ENCODE data around the gene RGS19. TPM values are rescaled to one million over a fixed set of nuclear protein-coding genes. Genes with fewer than 3 reads are reported as not detected.

Gene RGS19
- total and polyA plus RNA-seq, 2 of the 8 experiments (the other 6 are each of a cell fraction or from before 2014, with no cell fraction given) = 12.7 to 16.8 TPM

GRCh38 chr20:64119681-64120341, 40.5 kb upstream of the RGS19 start:
- H2AFZ ChIP-seq (ENCODE audit: low read length) = no peak overlapping the region

More at GRCh38 chr20:64119681-64120341, 40.5 kb upstream of the RGS19 start:
- TF ChIP-seq SP2 (IDR thresholded peaks at IDR 0.05; ENCODE audit: low read length) (no peak), SIX5 (IDR thresholded peaks at IDR 0.05; ENCODE audit: low read depth, low read length) (no peak), CEBPB (IDR thresholded peaks at IDR 0.05; ENCODE audit: low read depth, low read length) (no peak), BRCA1 (IDR thresholded peaks at IDR 0.05; ENCODE audit: low read depth, low read length) (no peak), KDM1A (IDR thresholded peaks at IDR 0.05; ENCODE audit: borderline replicate concordance, low read length) (peak; percentile 78; the same call in 1 of the 2 replicates)
- Histone ChIP-seq H3K56ac (replicated peaks; ENCODE audit: insufficient read length, low read depth, low read length) (no peak overlapping the region), H3K36me3 (ENCODE audit: control insufficient read depth in 2 of 4, insufficient read depth in 4 of 4, low read length in 3 of 4) (no peaks in the 10 kb centered on the region), H2BK120ac (replicated peaks; ENCODE audit: low read depth, low read length) (no peak overlapping the region), H3K4me3 (ENCODE audit: extremely low read depth in 1 of 4, insufficient read depth in 2 of 4, low read depth in 3 of 4, low read length in 4 of 4) (no peak overlapping the region), H3K9me3 (ENCODE audit: insufficient read depth in 2 of 2, low read depth in 1 of 2, low read length in 1 of 2) (no peaks in the 10 kb centered on the region), H3K27me3 (replicated peaks in 1 of 4; ENCODE audit: control insufficient read depth in 3 of 4, extremely low read depth in 1 of 4, insufficient read depth in 3 of 4, low read length in 3 of 4) (no peaks in the 10 kb centered on the region; a peak in 2 of 7 replicates), H3K9ac (replicated peaks in 1 of 4; ENCODE audit: extremely low read depth in 1 of 4, low read depth in 3 of 4, low read length in 3 of 4) (no peak overlapping the region), H4K91ac (replicated peaks; ENCODE audit: insufficient read length, low read length) (no peak overlapping the region), H3K4ac (replicated peaks; ENCODE audit: insufficient read length, low read depth, low read length) (no peak overlapping the region), H2BK5ac (ENCODE audit: low read depth, low read length) (no peak overlapping the region), H3K14ac (ENCODE audit: insufficient read length) (no peak overlapping the region), H3K4me1 (replicated peaks in 1 of 4; ENCODE audit: control insufficient read depth in 3 of 4, insufficient read depth in 4 of 4, low read length in 3 of 4) (no peaks in the 10 kb centered on the region; a peak in 2 of 7 replicates), H3K23me2 (ENCODE audit: low read depth, low read length) (no peaks in the 10 kb centered on the region), H2AK5ac (ENCODE audit: low read depth, low read length) (no peak overlapping the region), H4K5ac (ENCODE audit: insufficient read length, low read depth, low read length) (no peak overlapping the region), H3K79me2 (ENCODE audit: control insufficient read depth in 1 of 2, insufficient read depth in 2 of 2, low read length in 2 of 2) (no peaks in the 10 kb centered on the region), H3K27ac (ENCODE audit: low read depth, low read length) (no peak overlapping the region), H4K8ac (ENCODE audit: extremely low read depth, insufficient read depth, low read length) (peak overlapping the region; percentile 79), H3K4me2 (ENCODE audit: insufficient read depth in 1 of 2, low read depth in 2 of 2, low read length in 2 of 2) (no peak overlapping the region), H2BK12ac (ENCODE audit: low read depth, low read length) (peak overlapping the region; percentile 62; the same call in 1 of the 2 replicates), H3K18ac (ENCODE audit: extremely low read depth, low read length) (peak overlapping the region; percentile 13; the same call in 1 of the 2 replicates), H3K23ac (ENCODE audit: insufficient read length) (no peak overlapping the region), H3K79me1 (ENCODE audit: low read depth, low read length) (no peaks in the 10 kb centered on the region), H4K20me1 (replicated peaks in 1 of 2; ENCODE audit: control insufficient read depth in 1 of 2, insufficient read depth in 2 of 2, low read length in 2 of 2) (no peaks in the 10 kb centered on the region), H2BK15ac (ENCODE audit: low read length) (peak overlapping the region; percentile 97), H2BK20ac (ENCODE audit: low read length) (no peak overlapping the region)
- POLR2A ChIA-PET (ENCODE audit: partially characterized antibody) = interaction anchor here (1.2 to 1.3 kb wide), 2 partner anchors 36 to 76 kb away, joined by 3 read pairs; partner anchors contain the start of gene LKAAEAR1
- FAIRE-seq (no peak), DNase-seq (ENCODE audit: low read depth in 1 of 2, low spot score in 2 of 2) (peak in 1 of 2 experiments; percentile 49)
- CTCF ChIA-PET (ENCODE audit: partially characterized antibody) = interaction anchor here (0.6 to 10.1 kb wide), 41 partner anchors 9 to 1315 kb away, joined by 3 to 144 read pairs (median 4); partner anchors contain the start of genes C20orf204, LKAAEAR1, NPBWR2 and OGFR
- 79% methylated on average over 12 of the region's 14 CpGs; no CpG with 5 or more reads in 1 of the 2 experiments for WGBS, 2 experiments (ENCODE audit: extremely low coverage in 1 of 2, insufficient coverage in 1 of 2, insufficient read length in 1 of 2, insufficient replicate concordance in 2 of 2, low coverage in 1 of 2, low lambda C conversion rate in 2 of 2, missing lambda C conversion rate in 1 of 2)
